H9 (cell line): ENCODE results near the gene MTO1. TPM values are rescaled to one million over a fixed set of nuclear protein-coding genes. Genes with fewer than 3 reads are reported as not detected.

Source experiments
- DNase-seq: peaks from one replicate; pipeline ENCODE4 v3.0.0-alpha.2; 2017
- H2AFZ ChIP-seq: one replicate; pipeline ENCODE4 v1.6.1; 2013; ENCODE audit warnings: mild to moderate bottlenecking, low read length, control low read depth, moderate library complexity
- H2AK5ac ChIP-seq: 2 replicates; pipeline ENCODE4 v1.6.1; 2013; ENCODE audit warnings: low read length, control low read depth, mixed read lengths; ENCODE audit not compliant: insufficient read length
- H2BK120ac ChIP-seq: one replicate; pipeline ENCODE4 v1.6.1; 2013; ENCODE audit warnings: low read depth, mild to moderate bottlenecking, low read length, control low read depth, inconsistent platforms; ENCODE audit not compliant: poor library complexity, severe bottlenecking
- H2BK12ac ChIP-seq: 2 replicates; pipeline ENCODE4 v1.6.1; 2013; ENCODE audit warnings: low read length, control low read depth, mixed read lengths, low read depth; ENCODE audit not compliant: insufficient read length
- H2BK15ac ChIP-seq: 2 replicates; pipeline ENCODE4 v1.6.1; 2013; ENCODE audit warnings: low read depth, low read length, control low read depth
- H2BK20ac ChIP-seq: one replicate; pipeline ENCODE4 v1.6.1; 2013; ENCODE audit warnings: low read depth, mild to moderate bottlenecking, low read length, control low read depth, inconsistent platforms; ENCODE audit not compliant: poor library complexity, severe bottlenecking
- H2BK5ac ChIP-seq: 2 replicates; pipeline ENCODE4 v1.6.1; 2013; ENCODE audit warnings: low read length, control low read depth, mixed read lengths; ENCODE audit not compliant: insufficient read length
- H3K14ac ChIP-seq: 2 replicates; pipeline ENCODE4 v1.6.1; 2013; ENCODE audit warnings: low read length, control low read depth; ENCODE audit not compliant: insufficient read depth
- H3K18ac ChIP-seq: 2 replicates; pipeline ENCODE4 v1.6.1; 2013; ENCODE audit warnings: low read depth, mild to moderate bottlenecking, mixed read lengths, low read length, control low read depth; ENCODE audit not compliant: insufficient read length
- H3K23ac ChIP-seq: 2 replicates; pipeline ENCODE4 v1.6.1; 2013; ENCODE audit warnings: low read length, control low read depth, mixed read lengths, low read depth; ENCODE audit not compliant: insufficient read length
- H3K23me2 ChIP-seq: 2 replicates; pipeline ENCODE4 v1.6.1; 2013; ENCODE audit warnings: low read depth, mild to moderate bottlenecking, mixed read lengths, low read length, control low read depth; ENCODE audit not compliant: insufficient read length, poor library complexity, severe bottlenecking
- H3K27ac ChIP-seq: 2 replicates; pipeline ENCODE4 v1.5.1; 2013; ENCODE audit warnings: low read length, control low read depth, mixed read lengths, low read depth; ENCODE audit not compliant: insufficient read length
- H3K27me3 ChIP-seq: 2 replicates; pipeline ENCODE4 v1.6.1; 2013; ENCODE audit warnings: low read length, control low read depth, inconsistent platforms; ENCODE audit not compliant: insufficient read depth
- H3K4ac ChIP-seq: 2 replicates; pipeline ENCODE4 v1.6.1; 2013; ENCODE audit warnings: low read depth, mild to moderate bottlenecking, control low read depth, inconsistent platforms, low read length, moderate library complexity
- H3K4me1 ChIP-seq: 2 replicates; pipeline ENCODE4 v1.6.1; 2013; ENCODE audit warnings: low read length, control low read depth, inconsistent platforms; ENCODE audit not compliant: insufficient read depth
- H3K4me2 ChIP-seq: 2 replicates; pipeline ENCODE4 v1.6.1; 2013; ENCODE audit warnings: low read length, control low read depth, mixed read lengths; ENCODE audit not compliant: insufficient read length, insufficient read depth
- H3K56ac ChIP-seq: 2 replicates; pipeline ENCODE4 v1.6.1; 2013; ENCODE audit warnings: low read depth, mild to moderate bottlenecking, mixed read lengths, low read length, control low read depth; ENCODE audit not compliant: insufficient read length
- H3K79me1 ChIP-seq: 2 replicates; pipeline ENCODE4 v1.6.1; 2013; ENCODE audit warnings: low read depth, mild to moderate bottlenecking, moderate library complexity, low read length, control low read depth, inconsistent platforms; ENCODE audit not compliant: insufficient read depth, poor library complexity, severe bottlenecking
- H3K79me2 ChIP-seq: 2 replicates; pipeline ENCODE4 v1.6.1; 2013; ENCODE audit warnings: low read length, control low read depth, inconsistent platforms; ENCODE audit not compliant: insufficient read depth
- H3K9ac ChIP-seq: 2 replicates; pipeline ENCODE4 v1.6.1; 2013; ENCODE audit warnings: low read length, control low read depth, mixed read lengths; ENCODE audit not compliant: insufficient read length; ENCODE audit errors: extremely low read depth
- H3K9me3 ChIP-seq: one replicate; pipeline ENCODE4 v1.6.1; 2013; ENCODE audit warnings: low read depth, low read length, inconsistent platforms; ENCODE audit not compliant: control insufficient read depth
- H3T11ph ChIP-seq: one replicate; pipeline ENCODE4 v1.6.1; 2013; ENCODE audit warnings: mild to moderate bottlenecking, low read length, control low read depth, inconsistent platforms
- H4K20me1 ChIP-seq: one replicate; pipeline ENCODE4 v1.6.1; 2013; ENCODE audit not compliant: control insufficient read depth, insufficient read length, insufficient read depth
- H4K5ac ChIP-seq: 2 replicates; pipeline ENCODE4 v1.6.1; 2013; ENCODE audit warnings: low read depth, mild to moderate bottlenecking, mixed read lengths, low read length, control low read depth; ENCODE audit not compliant: insufficient read length
- H4K8ac ChIP-seq: replicated peaks from 2 replicates; pipeline ENCODE4 v1.6.1; 2013; ENCODE audit warnings: low read length, control low read depth, mixed read lengths, low read depth; ENCODE audit not compliant: insufficient read length
- H4K91ac ChIP-seq: 2 replicates; pipeline ENCODE4 v1.6.1; 2013; ENCODE audit warnings: low read depth, mild to moderate bottlenecking, moderate library complexity, mixed read lengths, low read length, control low read depth; ENCODE audit not compliant: insufficient read length
- H3K27ac Mint-ChIP-seq, 3 experiments: 2 replicates in 2 of 3; 3 replicates in 1 of 3; pipeline ENCODE4 v1.8.0; 2020 to 2021; ENCODE audit warnings: mixed read lengths in 3 of 3, mild to moderate bottlenecking in 1 of 3, moderate library complexity in 1 of 3
- H3K27me3 Mint-ChIP-seq: 2 replicates; pipeline ENCODE4 v1.8.0; 2021; ENCODE audit warnings: low read depth, mild to moderate bottlenecking, moderate library complexity, mixed read lengths
- H3K36me3 Mint-ChIP-seq, 3 experiments: 2 replicates in 2 of 3; 3 replicates in 1 of 3; pipeline ENCODE4 v1.8.0; 2020 to 2021; ENCODE audit warnings: low read depth in 3 of 3, mixed read lengths in 3 of 3; ENCODE audit not compliant: insufficient read depth in 1 of 3
- H3K4me1 Mint-ChIP-seq, 2 experiments: 2 replicates each; pipeline ENCODE4 v1.8.0; 2020; ENCODE audit warnings: mixed read lengths in 2 of 2
- H3K4me3 Mint-ChIP-seq, 2 experiments: 2 replicates in 1 of 2; 3 replicates in 1 of 2; pipeline ENCODE4 v1.8.0; 2020 to 2021; ENCODE audit warnings: mild to moderate bottlenecking in 2 of 2, mixed read lengths in 2 of 2, moderate library complexity in 1 of 2
- H3K9me3 Mint-ChIP-seq, 2 experiments: 2 replicates in 1 of 2; 3 replicates in 1 of 2; pipeline ENCODE4 v1.8.0; 2020; ENCODE audit warnings: mild to moderate bottlenecking in 2 of 2, mixed read lengths in 2 of 2, moderate library complexity in 1 of 2
- CTCF ChIP-seq: fragments of 200-600 bp; sonication (generic); conservative IDR thresholded peaks from 3 replicates; pipeline ENCODE4 v1.8.0; 2021; ENCODE audit warnings: antibody characterized with exemption, mild to moderate bottlenecking
- WGBS: extraction: QIAGEN DNeasy Blood & Tissue Kit; methylation state at CpG from one replicate; pipeline ENCODE4 v1.1.7; 2013; ENCODE audit warnings: missing lambda C conversion rate, low lambda C conversion rate, mixed read lengths; ENCODE audit not compliant: insufficient read length; ENCODE audit errors: extremely low coverage; 5-methylcytosine and 5-hydroxymethylcytosine counted together
- long read RNA-seq: library from polyadenylated mRNA; unstranded; transcript quantifications from one replicate; pipeline ENCODE4 v2.0.0, GENCODE V29; 2020
- total RNA-seq: library from RNA; stranded (reverse); gene quantifications from 2 replicates; pipeline ENCODE4 v1.2.1, GENCODE V29; 2021

Gene MTO1
- 23.9 and 27.8 TPM in 2 replicates for total RNA-seq
- long read RNA-seq, full-length matches to known transcripts, result 104 of 184 reads
- long read RNA-seq, partial matches to known transcripts, result 4 of 184 reads
- long read RNA-seq, other reads (novel, unspliced or antisense), result 76 of 184 reads

GRCh38 chr6:73461537-73462350 lies at the start of gene MTO1:
Gene MTO1 (plus strand): TSS chr6:73461737. CDS start chr6:73461855, 118 bp downstream.
- no peaks in the 10 kb centered on the region for H3K27me3 ChIP-seq
- no peak for TF ChIP-seq CTCF
- Mint-ChIP-seq H3K4me1 (peaks cover 4 to 17% of the 10 kb centered on the region in 2 experiments; a peak in 3 of 4 replicates), H3K4me3 (peak within 1 kb of the TSS; percentile 98 to 99), H3K27me3 (peaks cover 1% of the 10 kb centered on the region; the same call in 1 of the 2 replicates), H3K27ac (peak within 1 kb of the TSS; percentile 86 to 100 (median 99)), H3K36me3 (peaks cover 4 to 20% (median 19%) of the 10 kb centered on the region in 3 experiments; a peak in 6 of 7 replicates), H3K9me3 (no peaks in the 10 kb centered on the region)
- H2AFZ ChIP-seq, result no peak within 1 kb of the TSS
- peaks cover 6% of the 10 kb centered on the region for H3K23me2 ChIP-seq
- no peak within 1 kb of the TSS for H2BK5ac ChIP-seq
- no CpG with 5 or more reads among the region's 55 CpGs for WGBS
- no peak within 1 kb of the TSS for H3K23ac ChIP-seq
- no peaks in the 10 kb centered on the region for H3K4me1 ChIP-seq
- peak within 1 kb of the TSS; percentile 8 for H4K5ac ChIP-seq
- peak within 1 kb of the TSS; percentile 76 for H3K4me2 ChIP-seq
- H4K8ac ChIP-seq, result peak within 1 kb of the TSS; percentile 15
- no peaks in the 10 kb centered on the region for H3K79me2 ChIP-seq
- no peak within 1 kb of the TSS for H3K27ac ChIP-seq
- H2BK15ac ChIP-seq, result no peak within 1 kb of the TSS
- no peak within 1 kb of the TSS for H3K56ac ChIP-seq
- H2AK5ac ChIP-seq, result no peak within 1 kb of the TSS
- H3K4ac ChIP-seq, result no peak within 1 kb of the TSS
- H3K14ac ChIP-seq, result peak within 1 kb of the TSS; percentile 65
- H3K9me3 ChIP-seq, result no peaks in the 10 kb centered on the region
- H3T11ph ChIP-seq, result no peak within 1 kb of the TSS
- H2BK12ac ChIP-seq, result no peak within 1 kb of the TSS
- no peak within 1 kb of the TSS for H4K91ac ChIP-seq
- no peaks in the 10 kb centered on the region for H3K79me1 ChIP-seq
- peak within 1 kb of the TSS; percentile 78 for H3K18ac ChIP-seq
- H4K20me1 ChIP-seq, result no peaks in the 10 kb centered on the region
- DNase-seq, result peak; percentile 80
- no peak within 1 kb of the TSS for H2BK20ac ChIP-seq
- H2BK120ac ChIP-seq, result peak within 1 kb of the TSS; percentile 61
- H3K9ac ChIP-seq, result peak within 1 kb of the TSS; percentile 92
